A204.1 (cell line): ENCODE measurements around the gene SKI.

Experiments used
- FAIRE-seq: peaks from 2 replicates; lab custom pipeline; 2012; peaks lifted over from hg19 to GRCh38; lab: Jason Lieb, UNC

The SKI gene

GRCh38 chr1:2209400-2210083, 18.6 kb upstream of the SKI start:
- no peak for FAIRE-seq

GRCh38 chr1:2210084-2210653, 17.9 kb upstream of the SKI start:
- FAIRE-seq: no peak

GRCh38 chr1:2210786-2211185, 17.3 kb upstream of the SKI start:
- no peak for FAIRE-seq

- no peak for FAIRE-seq
Measured at GRCh38 chr1:2212274-2212531, 15.9 kb upstream of the SKI start.

GRCh38 chr1:2212532-2213491, 15.3 kb upstream of the SKI start:
- no peak for FAIRE-seq

- FAIRE-seq: no peak
Measured at GRCh38 chr1:2213576-2214505, 14.3 kb upstream of the SKI start.

- no peak for FAIRE-seq
Measured at GRCh38 chr1:2214541-2215241, 13.4 kb upstream of the SKI start.

GRCh38 chr1:2215329-2215728, 12.8 kb upstream of the SKI start:
- FAIRE-seq: no peak

- no peak for FAIRE-seq
Measured at GRCh38 chr1:2215909-2216766, 12.0 kb upstream of the SKI start.

GRCh38 chr1:2216767-2217058, 11.4 kb upstream of the SKI start:
- no peak for FAIRE-seq

GRCh38 chr1:2221271-2221670, 6.8 kb upstream of the SKI start:
- no peak for FAIRE-seq

GRCh38 chr1:2224170-2224584, 3.9 kb upstream of the SKI start:
- FAIRE-seq: no peak

- FAIRE-seq: no peak
Measured at GRCh38 chr1:2224631-2225428, 3.3 kb upstream of the SKI start.

- no peak for FAIRE-seq
Measured at GRCh38 chr1:2226525-2227345, 1.4 kb upstream of the SKI start.

GRCh38 chr1:2227346-2228156, 568 bp upstream of the SKI start:
- FAIRE-seq: no peak

- FAIRE-seq: no peak
Measured at GRCh38 chr1:2228694-2229036, 546 bp downstream of the SKI start.

GRCh38 chr1:2229037-2229864, 1.1 kb downstream of the SKI start:
- FAIRE-seq: no peak
